Measurements from ENCODE around the gene ROBO3. TPM values are rescaled to one million over a fixed set of nuclear protein-coding genes. Genes with fewer than 3 reads are reported as not detected.

Gene ROBO3
- total and polyA plus RNA-seq, 2 of the 8 experiments (the other 6 are each of a cell fraction or from before 2014, with no cell fraction given), result 12.1 to 24.6 TPM

DNA sequence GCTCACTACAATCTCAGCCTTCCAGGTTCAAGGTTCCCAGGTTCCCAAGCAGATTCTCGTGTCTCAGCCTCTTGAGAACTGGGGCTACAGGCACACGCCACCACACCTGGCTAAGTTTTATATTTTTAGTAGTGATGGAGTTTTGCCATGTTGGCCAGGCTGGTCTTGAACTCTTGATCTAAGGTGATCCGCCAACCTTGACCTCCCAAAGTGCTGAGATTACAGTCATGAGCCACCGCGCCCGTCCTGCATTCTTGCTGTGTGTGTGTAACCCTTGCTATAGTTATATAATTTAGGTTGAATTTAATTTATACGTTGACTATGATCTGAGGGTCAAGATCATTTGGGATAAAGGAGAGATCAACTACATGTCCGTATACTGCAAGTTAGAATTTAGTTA lies 29.3 kb upstream of the ROBO3 start:
- Histone ChIP-seq H3K9ac (replicated peaks in 1 of 4; ENCODE audit: extremely low read depth in 1 of 4, low read depth in 3 of 4, low read length in 3 of 4) (no peak overlapping the region), H4K8ac (ENCODE audit: extremely low read depth, insufficient read depth, low read length) (no peak overlapping the region), H4K20me1 (replicated peaks in 1 of 2; ENCODE audit: control insufficient read depth in 1 of 2, insufficient read depth in 2 of 2, low read length in 2 of 2) (peaks cover 0 to 13% of the 10 kb centered on the region in 2 experiments), H3K23ac (ENCODE audit: insufficient read length) (no peak overlapping the region), H2BK5ac (ENCODE audit: low read depth, low read length) (no peak overlapping the region), H2BK15ac (ENCODE audit: low read length) (no peak overlapping the region), H3K56ac (replicated peaks; ENCODE audit: insufficient read length, low read depth, low read length) (no peak overlapping the region), H4K5ac (ENCODE audit: insufficient read length, low read depth, low read length) (no peak overlapping the region), H2BK20ac (ENCODE audit: low read length) (no peak overlapping the region), H3K4ac (replicated peaks; ENCODE audit: insufficient read length, low read depth, low read length) (no peak overlapping the region), H3K36me3 (ENCODE audit: control insufficient read depth in 2 of 4, insufficient read depth in 4 of 4, low read length in 3 of 4) (peaks cover 0 to 5% (median 0%) of the 10 kb centered on the region in 4 experiments; a peak in 1 of 8 replicates), H3K79me2 (ENCODE audit: control insufficient read depth in 1 of 2, insufficient read depth in 2 of 2, low read length in 2 of 2) (no peaks in the 10 kb centered on the region), H3K79me1 (ENCODE audit: low read depth, low read length) (no peaks in the 10 kb centered on the region), H3K4me2 (ENCODE audit: insufficient read depth in 1 of 2, low read depth in 2 of 2, low read length in 2 of 2) (no peak overlapping the region), H3K18ac (ENCODE audit: extremely low read depth, low read length) (no peak overlapping the region), H3K14ac (ENCODE audit: insufficient read length) (no peak overlapping the region), H2AFZ (ENCODE audit: low read length) (0 out of 2 replicates have a peak overlapping the region, but pooled peaks have one; percentile 54), H4K91ac (replicated peaks; ENCODE audit: insufficient read length, low read length) (no peak overlapping the region), H3K27ac (ENCODE audit: low read depth, low read length) (no peak overlapping the region), H2AK5ac (ENCODE audit: low read depth, low read length) (no peak overlapping the region), H3K4me3 (ENCODE audit: extremely low read depth in 1 of 4, insufficient read depth in 2 of 4, low read depth in 3 of 4, low read length in 4 of 4) (no peak overlapping the region), H3K23me2 (ENCODE audit: low read depth, low read length) (peaks cover 2% of the 10 kb centered on the region; the same call in 1 of the 2 replicates), H3K9me3 (ENCODE audit: insufficient read depth in 2 of 2, low read depth in 1 of 2, low read length in 1 of 2) (no peaks in the 10 kb centered on the region), H3K27me3 (replicated peaks in 1 of 4; ENCODE audit: control insufficient read depth in 3 of 4, extremely low read depth in 1 of 4, insufficient read depth in 3 of 4, low read length in 3 of 4) (peaks cover 33 to 42% (median 38%) of the 10 kb centered on the region in 4 experiments), H2BK12ac (ENCODE audit: low read depth, low read length) (no peak overlapping the region), H3K4me1 (replicated peaks in 1 of 4; ENCODE audit: control insufficient read depth in 3 of 4, insufficient read depth in 4 of 4, low read length in 3 of 4) (peaks cover 0 to 7% (median 3%) of the 10 kb centered on the region in 4 experiments; a peak in 6 of 7 replicates), H2BK120ac (replicated peaks; ENCODE audit: low read depth, low read length) (no peak overlapping the region)
- DNase-seq (ENCODE audit: low read depth in 1 of 2, low spot score in 2 of 2), result no peak
- TF ChIP-seq HDAC6 (IDR thresholded peaks at IDR 0.05; ENCODE audit: low read depth, low read length), result no peak
- no peak for TF ChIP-seq CEBPB (IDR thresholded peaks at IDR 0.05; ENCODE audit: low read depth, low read length)
- no peak for TF ChIP-seq RAD21 (IDR thresholded peaks at IDR 0.05 in 1 of 2, conservative IDR thresholded peaks at IDR 0.05 in 1 of 2; ENCODE audit: low read depth in 2 of 2, low read length in 2 of 2)
- no peak for TF ChIP-seq SRF (IDR thresholded peaks at IDR 0.05; ENCODE audit: low read depth, low read length)
- no peak for TF ChIP-seq CHD2 (IDR thresholded peaks at IDR 0.05; ENCODE audit: low read length)
- TF ChIP-seq ZNF274 (IDR thresholded peaks at IDR 0.05; ENCODE audit: borderline replicate concordance, extremely low read depth, low read length), result no peak
- no peak for TF ChIP-seq JUN (IDR thresholded peaks at IDR 0.05; ENCODE audit: low read depth, low read length)
- TF ChIP-seq ASH2L (IDR thresholded peaks at IDR 0.05; ENCODE audit: low read length), result no peak
- no peak for TF ChIP-seq POLR2AphosphoS5 (IDR thresholded peaks at IDR 0.05; ENCODE audit: low read depth, low read length)
- no peak for TF ChIP-seq BRCA1 (IDR thresholded peaks at IDR 0.05; ENCODE audit: low read depth, low read length)
- TF ChIP-seq POLR2A (IDR thresholded peaks at IDR 0.05; ENCODE audit: control extremely low read depth in 1 of 2, low read depth in 2 of 2, low read length in 2 of 2), result no peak
- 91% methylated on average over 8 of the region's 8 CpGs; no CpG with 5 or more reads in 1 of the 2 experiments for WGBS, 2 experiments (ENCODE audit: extremely low coverage in 1 of 2, insufficient coverage in 1 of 2, insufficient read length in 1 of 2, insufficient replicate concordance in 2 of 2, low coverage in 1 of 2, low lambda C conversion rate in 2 of 2, missing lambda C conversion rate in 1 of 2)
- FAIRE-seq, result no peak
- POLR2A ChIA-PET (ENCODE audit: partially characterized antibody), result interaction anchor here (1.3 kb wide), 1 partner anchor 42 kb away, joined by 4 read pairs; no protein-coding TSS in a partner anchor
- CTCF ChIA-PET (ENCODE audit: partially characterized antibody), result interaction anchor here (0.9 to 8.3 kb wide), 21 partner anchors 7 to 182 kb away, joined by 3 to 108 read pairs (median 6); partner anchors contain the start of genes MSANTD2 and ROBO3

All from H1 (cell line).